ENCODE measurements around the gene ZNRF3. TPM values are rescaled to one million over a fixed set of nuclear protein-coding genes. Genes with fewer than 3 reads are reported as not detected.

ZNRF3 gene
- total and polyA plus RNA-seq, 2 donors (not counting 1 experiment from before 2014, with no cell fraction given) = 0.21 to 0.71 TPM

DNA sequence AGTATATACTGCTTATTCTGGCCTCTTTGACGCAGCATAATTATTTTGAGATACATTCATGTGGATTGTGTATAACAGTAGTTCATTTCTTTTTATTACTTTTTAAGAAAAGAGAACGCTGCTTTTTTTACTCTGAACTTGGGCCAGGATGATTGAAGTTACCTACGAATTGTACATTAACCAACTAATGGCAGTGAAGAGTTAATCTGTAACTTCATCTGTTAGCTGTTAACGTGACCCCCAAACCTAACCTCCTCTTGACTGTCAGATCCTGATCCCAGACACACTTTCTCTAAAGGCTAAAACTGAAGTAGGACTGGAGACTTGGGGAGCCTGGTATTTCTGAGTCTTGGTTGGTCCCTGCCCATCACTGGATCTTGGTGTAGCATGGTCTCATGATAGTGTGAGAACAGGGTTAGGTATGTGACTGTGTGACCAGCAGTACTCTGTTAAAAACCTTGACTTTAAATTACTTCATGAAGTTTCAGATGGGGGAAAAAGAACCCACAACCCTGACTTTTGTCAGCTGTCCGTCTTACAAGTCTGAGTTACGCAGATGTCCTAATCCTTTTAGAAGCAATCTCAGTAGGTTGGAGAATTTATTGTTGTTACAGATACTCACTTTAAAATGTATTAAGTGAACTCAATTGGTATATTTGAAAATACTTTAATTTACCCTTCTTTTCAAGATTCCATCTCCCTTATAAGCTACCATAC, 138.9 kb downstream of the ZNRF3 start:
- H3K36me3 ChIP-seq (replicated peaks in 1 of 2; ENCODE audit: control extremely low read depth in 1 of 2, control insufficient read depth in 1 of 2, extremely low read depth in 1 of 2, insufficient read depth in 2 of 2, low read length in 1 of 2) = no peaks in the 10 kb centered on the region
- no peak overlapping the region for H3K4me3 ChIP-seq (ENCODE audit: control extremely low read depth in 1 of 5, extremely low read depth in 1 of 5, insufficient read depth in 1 of 5, low read depth in 2 of 5, low read length in 4 of 5)
- H3K4me1 ChIP-seq (ENCODE audit: control insufficient read depth in 2 of 2, insufficient read depth in 2 of 2, low read length in 2 of 2) = no peaks in the 10 kb centered on the region
- no peak overlapping the region for H3K4me2 ChIP-seq (replicated peaks; ENCODE audit: low read depth, low read length, poor library complexity, severe bottlenecking)
- Mint-ChIP-seq H3K27ac (no peak overlapping the region), H3K27me3 (peaks cover 27% of the 10 kb centered on the region), H3K4me3 (no peak overlapping the region), H3K9me3 (ENCODE audit: insufficient read depth) (peaks cover 3% of the 10 kb centered on the region), H3K4me1 (no peaks in the 10 kb centered on the region)
- ATAC-seq (ENCODE audit: low read depth) (no peak), DNase-seq (no peak)
- TF ChIP-seq, protein P1, sequence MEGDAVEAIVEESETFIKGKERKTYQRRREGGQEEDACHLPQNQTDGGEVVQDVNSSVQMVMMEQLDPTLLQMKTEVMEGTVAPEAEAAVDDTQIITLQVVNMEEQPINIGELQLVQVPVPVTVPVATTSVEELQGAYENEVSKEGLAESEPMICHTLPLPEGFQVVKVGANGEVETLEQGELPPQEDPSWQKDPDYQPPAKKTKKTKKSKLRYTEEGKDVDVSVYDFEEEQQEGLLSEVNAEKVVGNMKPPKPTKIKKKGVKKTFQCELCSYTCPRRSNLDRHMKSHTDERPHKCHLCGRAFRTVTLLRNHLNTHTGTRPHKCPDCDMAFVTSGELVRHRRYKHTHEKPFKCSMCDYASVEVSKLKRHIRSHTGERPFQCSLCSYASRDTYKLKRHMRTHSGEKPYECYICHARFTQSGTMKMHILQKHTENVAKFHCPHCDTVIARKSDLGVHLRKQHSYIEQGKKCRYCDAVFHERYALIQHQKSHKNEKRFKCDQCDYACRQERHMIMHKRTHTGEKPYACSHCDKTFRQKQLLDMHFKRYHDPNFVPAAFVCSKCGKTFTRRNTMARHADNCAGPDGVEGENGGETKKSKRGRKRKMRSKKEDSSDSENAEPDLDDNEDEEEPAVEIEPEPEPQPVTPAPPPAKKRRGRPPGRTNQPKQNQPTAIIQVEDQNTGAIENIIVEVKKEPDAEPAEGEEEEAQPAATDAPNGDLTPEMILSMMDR (IDR thresholded peaks at IDR 0.05) = no peak
- TF ChIP-seq EZH2 (IDR thresholded peaks at IDR 0.05; ENCODE audit: borderline replicate concordance, insufficient read depth, low read depth, low read length, poor library complexity, severe bottlenecking) = no peak
- H3K9me3 ChIP-seq (ENCODE audit: control extremely low read depth in 1 of 3, control insufficient read depth in 2 of 3, insufficient read depth in 1 of 3, low read length in 2 of 3) = no peaks in the 10 kb centered on the region
- H4K20me1 ChIP-seq (ENCODE audit: control insufficient read depth, insufficient read depth, low read length, poor library complexity, severe bottlenecking) = no peaks in the 10 kb centered on the region
- POLR2A ChIA-PET = no interaction called here
- H2AFZ ChIP-seq (ENCODE audit: insufficient read depth, low read depth, low read length, poor library complexity, severe bottlenecking) = no peak overlapping the region
- intact Hi-C loops (cut with micrococcal nuclease) = no loop called here
- H3K27ac ChIP-seq (ENCODE audit: low read length in 2 of 2) = no peak overlapping the region
- no CpG with 5 or more reads among the region's 6 CpGs for WGBS (ENCODE audit: insufficient coverage)
- H3K79me2 ChIP-seq (ENCODE audit: control insufficient read depth, insufficient read depth, low read length) = no peaks in the 10 kb centered on the region
- no peak overlapping the region for H3K9ac ChIP-seq (ENCODE audit: low read length)
- CTCF ChIA-PET = no interaction called here
- peaks cover 0 to 9% (median 0%) of the 10 kb centered on the region in 4 experiments for H3K27me3 ChIP-seq (replicated peaks in 1 of 4; ENCODE audit: control extremely low read depth in 1 of 4, control insufficient read depth in 3 of 4, insufficient read depth in 4 of 4, low read length in 3 of 4)

DNA sequence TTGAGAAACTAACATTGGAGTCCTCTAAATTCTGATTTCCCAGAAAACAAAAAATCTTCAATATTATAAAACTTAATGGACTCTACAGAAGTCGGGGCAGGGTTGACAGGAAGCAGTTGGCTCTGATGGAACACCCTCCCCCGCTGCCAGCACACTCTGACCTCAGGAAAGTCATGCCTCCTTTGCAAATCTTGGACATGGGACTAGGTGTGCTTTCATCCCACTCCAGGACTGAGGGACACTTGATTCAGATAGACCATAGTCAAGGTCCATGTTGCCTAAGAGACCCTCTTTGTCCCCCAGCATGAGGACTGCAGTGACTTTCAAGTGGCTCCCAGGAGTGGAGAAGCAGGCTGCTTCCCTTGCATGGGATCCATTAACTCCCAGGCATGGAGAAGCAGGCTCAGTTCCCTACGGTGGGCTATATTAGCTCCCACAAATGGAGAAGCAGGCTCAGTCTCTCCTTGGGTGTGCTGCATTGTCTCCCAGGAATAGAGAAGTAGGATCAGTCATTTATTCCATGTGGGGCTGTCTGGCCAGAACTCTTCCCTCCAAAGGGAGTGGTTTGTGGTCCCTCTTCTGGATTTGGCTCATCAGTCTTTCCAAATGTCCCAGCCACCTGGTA, 139.9 kb downstream of the ZNRF3 start:
- Histone ChIP-seq H3K27ac (ENCODE audit: low read length in 2 of 2) (no peak overlapping the region), H3K4me2 (replicated peaks; ENCODE audit: low read depth, low read length, poor library complexity, severe bottlenecking) (no peak overlapping the region), H4K20me1 (ENCODE audit: control insufficient read depth, insufficient read depth, low read length, poor library complexity, severe bottlenecking) (no peaks in the 10 kb centered on the region), H3K9me3 (ENCODE audit: control extremely low read depth in 1 of 3, control insufficient read depth in 2 of 3, insufficient read depth in 1 of 3, low read length in 2 of 3) (no peaks in the 10 kb centered on the region), H3K9ac (ENCODE audit: low read length) (no peak overlapping the region), H3K27me3 (replicated peaks in 1 of 4; ENCODE audit: control extremely low read depth in 1 of 4, control insufficient read depth in 3 of 4, insufficient read depth in 4 of 4, low read length in 3 of 4) (peaks cover 0 to 9% (median under 1%) of the 10 kb centered on the region in 4 experiments), H3K79me2 (ENCODE audit: control insufficient read depth, insufficient read depth, low read length) (no peaks in the 10 kb centered on the region), H3K4me3 (ENCODE audit: control extremely low read depth in 1 of 5, extremely low read depth in 1 of 5, insufficient read depth in 1 of 5, low read depth in 2 of 5, low read length in 4 of 5) (no peak overlapping the region), H3K4me1 (ENCODE audit: control insufficient read depth in 2 of 2, insufficient read depth in 2 of 2, low read length in 2 of 2) (no peaks in the 10 kb centered on the region), H2AFZ (ENCODE audit: insufficient read depth, low read depth, low read length, poor library complexity, severe bottlenecking) (no peak overlapping the region), H3K36me3 (replicated peaks in 1 of 2; ENCODE audit: control extremely low read depth in 1 of 2, control insufficient read depth in 1 of 2, extremely low read depth in 1 of 2, insufficient read depth in 2 of 2, low read length in 1 of 2) (no peaks in the 10 kb centered on the region)
- peaks cover 29% of the 10 kb centered on the region for H3K27me3 Mint-ChIP-seq
- 60% methylated on average over 3 of the region's 3 CpGs for WGBS (ENCODE audit: insufficient coverage)
- no peak overlapping the region for H3K4me3 Mint-ChIP-seq
- H3K27ac Mint-ChIP-seq = no peak overlapping the region
- CTCF ChIA-PET = interaction anchor here (0.6 kb wide), 1 partner anchor 20 kb away, joined by 3 read pairs; no protein-coding TSS in a partner anchor
- H3K9me3 Mint-ChIP-seq (ENCODE audit: insufficient read depth) = peaks cover 3% of the 10 kb centered on the region
- DNase-seq (no peak), ATAC-seq (ENCODE audit: low read depth) (no peak)
- intact Hi-C loops (cut with micrococcal nuclease) = no loop called here
- no peaks in the 10 kb centered on the region for H3K4me1 Mint-ChIP-seq
- POLR2A ChIA-PET = no interaction called here
- TF ChIP-seq, protein P1 (IDR thresholded peaks at IDR 0.05) = no peak
- no peak for TF ChIP-seq EZH2 (IDR thresholded peaks at IDR 0.05; ENCODE audit: borderline replicate concordance, insufficient read depth, low read depth, low read length, poor library complexity, severe bottlenecking)
